Trophoblast cell (in vitro differentiated cells and primary cell): ENCODE results near the gene SBNO2.
"Not testable (repeated sequence)": the region's sequence is repeated elsewhere in the genome, so short reads cannot be mapped to it uniquely, and the experiment has no call there.

ENCODE experiments used
- DNase-seq, 2 donors: peaks; one replicate each; pipeline ENCODE4 v3.0.0-alpha.2; 2016
- H2AFZ ChIP-seq: 2 replicates; pipeline ENCODE4 v1.6.1; 2013; ENCODE audit warnings: low read length, moderate library complexity, mild to moderate bottlenecking; ENCODE audit not compliant: insufficient read depth, poor library complexity
- H2AK5ac ChIP-seq: 2 replicates; pipeline ENCODE4 v1.6.1; 2013; ENCODE audit warnings: mild to moderate bottlenecking, low read length
- H2BK120ac ChIP-seq: 2 replicates; pipeline ENCODE4 v1.6.1; 2013; ENCODE audit warnings: low read length, mild to moderate bottlenecking, moderate library complexity; ENCODE audit not compliant: insufficient read depth, poor library complexity
- H2BK12ac ChIP-seq: 2 replicates; pipeline ENCODE4 v1.6.1; 2013; ENCODE audit warnings: mild to moderate bottlenecking, low read length, moderate library complexity
- H2BK5ac ChIP-seq: 2 replicates; pipeline ENCODE4 v1.6.1; 2013; ENCODE audit warnings: low read length, low read depth, moderate library complexity, mild to moderate bottlenecking; ENCODE audit not compliant: poor library complexity
- H3K14ac ChIP-seq: 2 replicates; pipeline ENCODE4 v1.6.1; 2013; ENCODE audit warnings: mild to moderate bottlenecking, low read length
- H3K18ac ChIP-seq: 2 replicates; pipeline ENCODE4 v1.6.1; 2013; ENCODE audit warnings: mild to moderate bottlenecking, low read length
- H3K23ac ChIP-seq: 2 replicates; pipeline ENCODE4 v1.6.1; 2013; ENCODE audit warnings: low read length
- H3K27ac ChIP-seq: 2 replicates; pipeline ENCODE4 v1.5.1; 2013; ENCODE audit warnings: low read depth, mild to moderate bottlenecking, inconsistent platforms, low read length, moderate library complexity
- H3K27me3 ChIP-seq: 2 replicates; pipeline ENCODE4 v1.6.1; 2013; ENCODE audit warnings: inconsistent platforms, mild to moderate bottlenecking, low read length, moderate library complexity; ENCODE audit not compliant: insufficient read depth
- H3K36me3 ChIP-seq, 2 experiments: 1 replicate in 1 of 2; 2 replicates in 1 of 2; pipeline ENCODE4 v1.6.1; 2013; ENCODE audit warnings: low read length in 2 of 2, mild to moderate bottlenecking in 2 of 2, moderate library complexity in 1 of 2; ENCODE audit not compliant: insufficient read depth in 2 of 2, control insufficient read depth in 1 of 2
- H3K4ac ChIP-seq: 2 replicates; pipeline ENCODE4 v1.6.1; 2013; ENCODE audit warnings: low read depth, mild to moderate bottlenecking, low read length, moderate library complexity
- H3K4me1 ChIP-seq, 2 experiments: 1 replicate in 1 of 2; 2 replicates in 1 of 2; pipeline ENCODE4 v1.6.1; 2013; ENCODE audit warnings: low read length in 2 of 2, mild to moderate bottlenecking in 2 of 2, moderate library complexity in 1 of 2; ENCODE audit not compliant: insufficient read depth in 2 of 2, control insufficient read depth in 1 of 2
- H3K4me2 ChIP-seq: 2 replicates; pipeline ENCODE4 v1.6.1; 2013; ENCODE audit warnings: inconsistent platforms, mild to moderate bottlenecking, low read length, moderate library complexity
- H3K4me3 ChIP-seq: 2 replicates; pipeline ENCODE4 v1.5.1; 2013; ENCODE audit warnings: mild to moderate bottlenecking, low read depth, low read length, inconsistent platforms
- H3K79me1 ChIP-seq: one replicate; pipeline ENCODE4 v1.6.1; 2013; ENCODE audit warnings: low read length
- H3K79me2 ChIP-seq: 2 replicates; pipeline ENCODE4 v1.6.1; 2013; ENCODE audit warnings: low read length, mild to moderate bottlenecking; ENCODE audit not compliant: control insufficient read depth, insufficient read depth, poor library complexity
- H3K9ac ChIP-seq: 2 replicates; pipeline ENCODE4 v1.6.1; 2013; ENCODE audit warnings: mild to moderate bottlenecking, low read length
- H3K9me3 ChIP-seq: 2 replicates; pipeline ENCODE4 v1.6.1; 2013; ENCODE audit warnings: low read depth, mild to moderate bottlenecking, control low read depth, inconsistent platforms, low read length; ENCODE audit not compliant: insufficient read depth
- H4K12ac ChIP-seq: 2 replicates; pipeline ENCODE4 v1.6.1; 2013; ENCODE audit warnings: low read depth, mild to moderate bottlenecking, low read length, moderate library complexity
- H4K8ac ChIP-seq: 2 replicates; pipeline ENCODE4 v1.6.1; 2013; ENCODE audit warnings: low read depth, mild to moderate bottlenecking, low read length, moderate library complexity
- H4K91ac ChIP-seq: one replicate; pipeline ENCODE4 v1.6.1; 2013; ENCODE audit warnings: low read depth, mild to moderate bottlenecking, low read length, moderate library complexity
- WGBS: extraction: QIAGEN DNeasy Blood & Tissue Kit; methylation state at CpG from one replicate; pipeline ENCODE4 v1.1.7; 2013; ENCODE audit warnings: missing lambda C conversion rate; ENCODE audit not compliant: insufficient read length, insufficient coverage; ENCODE audit errors: extremely low coverage; 5-methylcytosine and 5-hydroxymethylcytosine counted together

The SBNO2 gene

DNA sequence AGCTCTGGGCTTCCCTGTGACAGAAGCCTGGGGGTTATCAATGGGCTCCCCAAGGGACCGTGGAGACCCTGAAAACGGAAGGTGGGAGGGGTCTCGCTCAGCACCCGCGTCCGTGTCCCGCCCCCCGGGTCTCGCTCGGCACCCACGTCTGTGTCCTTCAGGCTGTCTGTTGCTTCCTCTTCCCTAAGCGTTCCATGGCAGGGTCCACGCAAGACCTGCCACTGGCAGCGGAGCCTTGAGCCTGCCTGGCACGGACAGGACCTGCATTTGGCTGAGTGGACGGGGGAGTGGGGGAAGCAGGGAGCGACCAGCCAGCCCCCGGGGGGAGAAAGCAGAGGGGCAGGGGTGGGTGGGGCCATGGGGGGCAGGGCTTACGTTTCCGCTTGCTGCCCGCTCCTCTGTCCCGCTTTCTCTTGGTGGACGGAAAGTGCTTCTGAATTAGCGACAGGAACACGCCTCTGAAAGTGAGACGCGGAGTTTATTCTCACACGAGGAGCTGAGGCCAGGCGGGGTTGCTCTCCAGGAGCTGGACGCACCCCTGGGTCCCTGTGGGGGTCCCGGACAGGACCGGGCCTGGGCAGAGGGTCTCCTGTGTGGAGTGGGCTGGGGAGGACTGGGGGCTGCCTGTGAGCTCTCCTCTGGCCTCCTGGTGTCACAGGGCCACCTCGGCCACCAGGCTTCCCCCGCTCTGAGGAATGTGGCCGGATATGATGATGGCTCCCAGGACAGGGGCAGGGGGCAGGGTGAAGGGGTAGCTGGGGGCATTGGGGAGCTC is 58.2 kb downstream of the SBNO2 start:
- no peak for DNase-seq
- Histone ChIP-seq H2AFZ (no peak overlapping the region), H3K18ac (no peak overlapping the region), H2AK5ac (no peak overlapping the region), H3K79me2 (no peaks in the 10 kb centered on the region), H3K4ac (no peak overlapping the region), H4K8ac (no peak overlapping the region), H3K9ac (no peak overlapping the region), H3K4me2 (no peak overlapping the region), H3K4me3 (no peak overlapping the region), H4K91ac (no peak overlapping the region), H3K9me3 (no peaks in the 10 kb centered on the region), H3K4me1 (peaks cover 6 to 9% of the 10 kb centered on the region in 2 experiments), H3K14ac (no peak overlapping the region), H2BK120ac (no peak overlapping the region), H3K27ac (no peak overlapping the region), H2BK12ac (no peak overlapping the region), H3K23ac (no peak overlapping the region), H3K79me1 (peaks cover 3% of the 10 kb centered on the region), H3K27me3 (no peaks in the 10 kb centered on the region), H3K36me3 (peaks cover 67 to 71% of the 10 kb centered on the region in 2 experiments), H4K12ac (no peak overlapping the region), H2BK5ac (no peak overlapping the region)
- WGBS = no CpG with 5 or more reads among the region's 35 CpGs

- not testable (repeated sequence) for H2BK5ac ChIP-seq, H3K4me2 ChIP-seq, H3K79me2 ChIP-seq, H4K12ac ChIP-seq, H3K23ac ChIP-seq, H3K9me3 ChIP-seq, H4K8ac ChIP-seq, H3K14ac ChIP-seq, H3K4me3 ChIP-seq, H3K79me1 ChIP-seq, H4K91ac ChIP-seq, H3K27me3 ChIP-seq, H3K9ac ChIP-seq, H3K4ac ChIP-seq, H3K27ac ChIP-seq, H2AFZ ChIP-seq, H2BK12ac ChIP-seq, DNase-seq, H3K4me1 ChIP-seq, H2AK5ac ChIP-seq, H2BK120ac ChIP-seq, H3K18ac ChIP-seq
- no CpG with 5 or more reads among the region's 9 CpGs for WGBS
- peaks cover 67 to 71% of the 10 kb centered on the region in 2 experiments for H3K36me3 ChIP-seq
Measured at GRCh38 chr19:1114728-1115127, 59.3 kb downstream of the SBNO2 start.

- Histone ChIP-seq H3K79me2 (no peaks in the 10 kb centered on the region), H2BK5ac (no peak overlapping the region)
Measured at GRCh38 chr19:1113986-1114483, 60.0 kb downstream of the SBNO2 start.

DNA sequence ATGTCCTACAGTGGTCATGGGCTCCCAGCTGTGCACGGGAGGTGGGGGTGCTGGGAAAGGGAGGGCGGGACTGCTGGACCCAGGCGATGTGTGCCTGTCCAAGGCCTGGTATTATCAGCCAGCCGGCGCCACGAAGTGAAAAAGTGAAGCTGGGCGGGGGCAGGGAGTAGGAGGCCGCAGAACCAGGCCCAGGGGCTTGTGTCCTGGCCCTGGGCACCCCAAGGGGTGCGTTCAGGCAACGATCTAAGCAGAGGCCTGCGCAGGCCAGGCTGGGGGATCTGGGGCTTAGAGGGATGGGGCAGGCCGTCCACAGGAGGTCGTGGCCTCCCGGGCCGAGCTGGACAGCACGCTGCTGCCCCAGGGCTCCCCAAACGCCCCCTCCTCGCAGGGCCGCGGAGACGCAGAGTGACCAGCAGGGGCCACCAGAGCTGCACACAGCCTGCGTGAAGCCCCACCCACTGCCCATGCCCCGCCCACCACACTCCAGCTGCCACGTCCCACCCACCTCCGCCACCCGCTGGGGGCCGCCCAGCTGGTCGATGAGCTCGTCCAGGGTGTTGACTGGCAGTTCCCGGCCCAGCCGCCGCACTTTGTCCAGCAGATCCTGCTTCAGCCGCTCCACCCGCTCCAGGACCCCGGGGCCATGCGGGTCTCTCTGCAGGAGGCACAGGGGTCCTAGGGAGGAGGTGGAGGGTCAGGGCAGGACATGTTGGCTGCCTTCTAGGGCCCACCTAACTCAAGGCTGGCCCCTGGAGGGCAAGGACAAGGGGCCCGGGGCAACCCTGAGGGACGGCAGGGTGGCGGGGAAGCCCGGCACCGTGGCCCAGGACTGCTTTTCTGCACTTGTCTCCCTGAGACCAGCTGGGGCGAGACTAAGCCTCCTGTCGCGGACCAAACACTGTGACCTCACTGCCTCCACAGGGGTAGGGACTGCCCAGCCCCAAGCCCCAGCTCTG is 60.8 kb downstream of the SBNO2 start:
- peaks cover 6 to 9% of the 10 kb centered on the region in 2 experiments for H3K4me1 ChIP-seq
- H4K8ac ChIP-seq = peak overlapping the region; percentile 63
- no peak overlapping the region for H3K9ac ChIP-seq
- H2AFZ ChIP-seq = no peak overlapping the region
- peak overlapping the region; percentile 33 for H4K91ac ChIP-seq
- H3K9me3 ChIP-seq = no peaks in the 10 kb centered on the region
- WGBS = no CpG with 5 or more reads among the region's 44 CpGs
- peaks cover 3% of the 10 kb centered on the region for H3K79me1 ChIP-seq
- no peak overlapping the region for H3K23ac ChIP-seq
- H3K27me3 ChIP-seq = no peaks in the 10 kb centered on the region
- H3K14ac ChIP-seq = peak overlapping the region; percentile 33
- H2BK120ac ChIP-seq = no peak overlapping the region
- H3K4me3 ChIP-seq = no peak overlapping the region
- peak overlapping the region; percentile 31 for H3K18ac ChIP-seq
- H2BK12ac ChIP-seq = peak overlapping the region; percentile 1
- no peak overlapping the region for H3K4ac ChIP-seq
- H3K4me2 ChIP-seq = no peak overlapping the region
- peaks cover 64 to 68% of the 10 kb centered on the region in 2 experiments for H3K36me3 ChIP-seq
- DNase-seq = peak; percentile 95
- peak overlapping the region; percentile 36 for H2AK5ac ChIP-seq
- H2BK5ac ChIP-seq = no peak overlapping the region
- H3K79me2 ChIP-seq = no peaks in the 10 kb centered on the region
- H3K27ac ChIP-seq = peak overlapping the region; percentile 2
- H4K12ac ChIP-seq = peak overlapping the region; percentile 40

More at GRCh38 chr19:1113986-1114483, 60.0 kb downstream of the SBNO2 start:
- peak overlapping the region; percentile 33 for H4K91ac ChIP-seq
- no peak overlapping the region for H3K18ac ChIP-seq
- no peak overlapping the region for H3K4ac ChIP-seq
- peak overlapping the region; percentile 63 for H4K8ac ChIP-seq
- DNase-seq = peak; percentile 79 to 85
- no CpG with 5 or more reads among the region's 25 CpGs for WGBS
- H3K14ac ChIP-seq = peak overlapping the region; percentile 33
- H4K12ac ChIP-seq = peak overlapping the region; percentile 9
- peaks cover 3% of the 10 kb centered on the region for H3K79me1 ChIP-seq
- peaks cover 6 to 9% of the 10 kb centered on the region in 2 experiments for H3K4me1 ChIP-seq
- no peak overlapping the region for H3K27ac ChIP-seq
- peak overlapping the region; percentile 1 for H2BK12ac ChIP-seq
- peaks cover 65 to 69% of the 10 kb centered on the region in 2 experiments for H3K36me3 ChIP-seq
- H3K4me3 ChIP-seq = no peak overlapping the region
- no peak overlapping the region for H2AK5ac ChIP-seq
- no peak overlapping the region for H2AFZ ChIP-seq
- no peak overlapping the region for H3K23ac ChIP-seq
- no peak overlapping the region for H3K9ac ChIP-seq
- no peak overlapping the region for H2BK120ac ChIP-seq
- H3K9me3 ChIP-seq = no peaks in the 10 kb centered on the region
- no peaks in the 10 kb centered on the region for H3K27me3 ChIP-seq
- H3K4me2 ChIP-seq = no peak overlapping the region
